Neural crest cell (in vitro differentiated cells): ENCODE results near the gene HES3. TPM values are rescaled to one million over a fixed set of nuclear protein-coding genes. Genes with fewer than 3 reads are reported as not detected.
"Not testable (repeated sequence)": the region's sequence is repeated elsewhere in the genome, so short reads cannot be mapped to it uniquely, and the experiment has no call there.

Experiments used
- DNase-seq: peaks from one replicate; pipeline ENCODE4 v3.0.0; 2021; ENCODE audit warnings: low read depth, mixed read lengths, low spot score
- H3K27ac Mint-ChIP-seq: one replicate; pipeline ENCODE4 v1.8.0; 2021; ENCODE audit warnings: mild to moderate bottlenecking, mixed read lengths; ENCODE audit not compliant: unreplicated experiment
- H3K27me3 Mint-ChIP-seq: 2 replicates; pipeline ENCODE4 v1.8.0; 2021; ENCODE audit warnings: low read depth, mild to moderate bottlenecking, mixed read lengths
- H3K36me3 Mint-ChIP-seq: 2 replicates; pipeline ENCODE4 v1.8.0; 2021; ENCODE audit warnings: low read depth, mild to moderate bottlenecking, mixed read lengths
- H3K4me1 Mint-ChIP-seq: 2 replicates; pipeline ENCODE4 v1.8.0; 2021; ENCODE audit warnings: mixed read lengths
- H3K4me3 Mint-ChIP-seq: one replicate; pipeline ENCODE4 v1.8.0; 2021; ENCODE audit warnings: mild to moderate bottlenecking, mixed read lengths
- H3K9me3 Mint-ChIP-seq: 2 replicates; pipeline ENCODE4 v1.8.0; 2021; ENCODE audit warnings: mixed read lengths
- total RNA-seq: library from RNA; stranded (reverse); gene quantifications from 2 replicates; pipeline ENCODE4 v1.2.1, GENCODE V29; 2021
- TF ChIP-seq, protein P1 (sequence below): fragments of 200-600 bp; sonication (generic); conservative IDR thresholded peaks from 2 replicates; pipeline ENCODE4 v1.5.0; 2021; ENCODE audit warnings: antibody characterized with exemption, mild to moderate bottlenecking

The HES3 gene
- total RNA-seq, 1 donor from 2014 or later, result 23.6 TPM

DNA sequence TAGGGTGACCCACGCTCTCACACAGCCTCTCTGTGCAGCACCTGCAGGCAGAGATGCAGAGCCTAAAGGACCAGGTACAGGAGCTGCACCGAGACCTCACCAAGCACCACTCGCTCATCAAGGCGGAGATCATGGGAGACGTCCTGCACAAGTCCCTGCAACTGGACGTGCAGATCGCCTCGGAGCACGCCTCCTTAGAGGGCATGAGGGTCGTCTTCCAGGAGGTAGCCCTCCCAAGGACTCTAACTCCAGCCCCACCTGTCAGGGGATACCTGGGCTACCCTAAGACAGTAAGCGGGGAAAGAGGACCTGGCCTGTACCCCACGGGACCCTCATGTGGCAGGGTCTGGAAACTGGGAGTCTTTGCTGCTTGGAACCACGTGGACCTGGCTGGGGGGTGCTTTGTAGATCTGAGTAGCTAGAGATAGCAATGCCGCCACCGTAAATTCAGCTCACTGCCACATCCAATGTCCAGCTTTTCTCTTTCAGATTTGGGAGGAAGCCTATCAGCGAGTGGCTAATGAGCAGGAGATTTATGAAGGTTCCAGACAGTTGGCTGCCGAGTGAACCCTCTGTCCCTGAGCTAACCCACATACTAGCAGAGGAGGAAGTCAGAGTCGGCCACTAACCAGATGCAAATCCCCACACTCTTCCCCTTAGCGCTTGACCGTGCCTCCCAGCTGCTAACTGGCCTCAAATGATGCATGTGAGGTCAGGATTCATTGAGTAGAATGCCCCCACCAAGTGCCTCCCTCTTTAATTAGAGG is 31.6 kb upstream of the HES3 start:
- H3K9me3 Mint-ChIP-seq, result peaks cover 3% of the 10 kb centered on the region

DNA sequence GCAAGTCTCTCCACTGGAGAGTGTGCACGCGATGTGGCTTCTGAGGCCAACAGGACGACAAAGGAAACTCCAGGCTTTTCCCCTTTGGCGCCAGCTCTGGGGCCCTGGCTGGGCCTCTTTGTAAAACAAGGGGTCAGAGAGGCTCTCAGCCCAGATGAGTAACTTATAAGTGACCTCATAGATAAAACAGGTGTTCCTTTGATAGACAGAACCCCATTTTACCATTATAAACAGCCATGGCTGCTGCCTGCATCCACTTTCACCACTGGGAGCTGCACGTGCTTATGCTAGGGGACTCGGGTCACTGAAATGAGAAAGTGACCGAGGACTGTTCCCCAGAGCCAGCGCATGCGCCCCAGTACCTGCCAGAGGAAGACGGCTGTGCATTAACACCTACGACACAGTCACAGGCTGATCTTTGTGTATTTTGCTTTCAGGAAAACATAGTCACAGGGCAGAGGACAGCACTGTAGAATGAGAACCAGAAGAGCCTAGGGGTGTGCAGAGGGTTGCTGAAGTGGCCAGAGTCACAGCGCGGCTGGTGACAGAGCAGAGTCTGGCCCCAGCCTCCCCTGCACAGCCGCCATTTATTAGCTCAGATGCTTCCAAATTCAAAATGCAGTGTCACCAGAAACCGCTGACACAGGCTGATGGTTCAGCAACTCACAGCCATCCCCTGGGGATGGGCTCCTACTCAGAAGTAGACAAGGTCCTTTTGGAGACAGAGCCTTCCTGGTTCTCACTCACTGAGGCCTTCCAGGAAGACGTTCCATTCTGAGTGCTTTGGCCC is 25.4 kb upstream of the HES3 start:
- no peaks in the 10 kb centered on the region for H3K4me1 Mint-ChIP-seq
- no peaks in the 10 kb centered on the region for H3K27me3 Mint-ChIP-seq
- no peak overlapping the region for H3K4me3 Mint-ChIP-seq
- TF ChIP-seq, protein P1, sequence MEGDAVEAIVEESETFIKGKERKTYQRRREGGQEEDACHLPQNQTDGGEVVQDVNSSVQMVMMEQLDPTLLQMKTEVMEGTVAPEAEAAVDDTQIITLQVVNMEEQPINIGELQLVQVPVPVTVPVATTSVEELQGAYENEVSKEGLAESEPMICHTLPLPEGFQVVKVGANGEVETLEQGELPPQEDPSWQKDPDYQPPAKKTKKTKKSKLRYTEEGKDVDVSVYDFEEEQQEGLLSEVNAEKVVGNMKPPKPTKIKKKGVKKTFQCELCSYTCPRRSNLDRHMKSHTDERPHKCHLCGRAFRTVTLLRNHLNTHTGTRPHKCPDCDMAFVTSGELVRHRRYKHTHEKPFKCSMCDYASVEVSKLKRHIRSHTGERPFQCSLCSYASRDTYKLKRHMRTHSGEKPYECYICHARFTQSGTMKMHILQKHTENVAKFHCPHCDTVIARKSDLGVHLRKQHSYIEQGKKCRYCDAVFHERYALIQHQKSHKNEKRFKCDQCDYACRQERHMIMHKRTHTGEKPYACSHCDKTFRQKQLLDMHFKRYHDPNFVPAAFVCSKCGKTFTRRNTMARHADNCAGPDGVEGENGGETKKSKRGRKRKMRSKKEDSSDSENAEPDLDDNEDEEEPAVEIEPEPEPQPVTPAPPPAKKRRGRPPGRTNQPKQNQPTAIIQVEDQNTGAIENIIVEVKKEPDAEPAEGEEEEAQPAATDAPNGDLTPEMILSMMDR, result no peak
- peaks cover 3% of the 10 kb centered on the region for H3K9me3 Mint-ChIP-seq
- H3K36me3 Mint-ChIP-seq, result peaks cover 7% of the 10 kb centered on the region
- no peak overlapping the region for H3K27ac Mint-ChIP-seq
- no peak for DNase-seq

More for the DNA sequence above, 31.6 kb upstream of the HES3 start:
- Mint-ChIP-seq H3K36me3 (no peaks in the 10 kb centered on the region), H3K27ac (no peak overlapping the region), H3K4me3 (no peak overlapping the region), H3K27me3 (peaks cover 17% of the 10 kb centered on the region), H3K4me1 (peaks cover 4% of the 10 kb centered on the region)
- TF ChIP-seq, protein P1, result no peak
- DNase-seq, result no peak

DNA sequence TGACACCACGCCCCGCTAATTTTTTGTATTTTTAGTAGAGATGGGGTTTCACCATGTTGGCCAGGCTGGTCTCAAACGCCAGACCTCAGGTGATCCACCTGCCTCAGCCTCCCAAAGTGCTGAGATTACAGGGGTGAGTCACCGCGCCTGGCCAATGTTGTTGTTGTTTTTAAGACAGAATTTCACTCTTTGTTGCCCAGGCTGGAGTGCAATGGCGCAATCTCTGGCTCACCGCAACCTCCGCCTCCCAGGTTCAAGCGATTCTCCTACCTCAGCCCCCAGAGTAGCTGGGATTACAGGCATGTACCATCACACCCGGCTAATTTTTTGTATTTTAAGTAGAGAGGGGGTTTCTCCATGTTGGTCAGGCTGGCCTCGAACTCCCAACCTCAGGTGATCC is 24.3 kb upstream of the HES3 start:
- DNase-seq, H3K9me3 Mint-ChIP-seq, H3K27me3 Mint-ChIP-seq, H3K4me3 Mint-ChIP-seq, H3K4me1 Mint-ChIP-seq, H3K27ac Mint-ChIP-seq: not testable (repeated sequence)
- peaks cover 14% of the 10 kb centered on the region for H3K36me3 Mint-ChIP-seq

DNA sequence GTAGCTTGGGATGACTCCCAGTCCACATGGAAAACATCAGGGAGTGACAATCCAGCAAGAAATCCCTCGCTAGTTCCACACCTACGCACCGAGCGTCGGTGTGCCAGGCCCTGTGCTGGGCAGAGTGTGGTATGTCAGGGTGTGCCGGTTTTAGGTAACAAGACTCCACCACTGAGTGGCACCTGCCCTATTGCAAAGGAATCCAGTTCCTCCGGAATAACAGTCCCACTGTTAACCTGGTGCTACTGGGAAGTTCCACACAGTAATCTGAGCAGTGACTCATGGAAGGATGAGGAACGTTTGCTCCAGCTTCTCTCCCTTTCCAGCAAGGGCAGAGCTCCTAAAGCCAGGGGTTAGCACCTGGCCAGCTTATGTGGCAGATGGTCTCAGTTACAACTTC is 23.7 kb upstream of the HES3 start:
- H3K9me3 Mint-ChIP-seq, result peaks cover 2% of the 10 kb centered on the region
- H3K4me1 Mint-ChIP-seq, result peaks cover 15% of the 10 kb centered on the region
- peaks cover 19% of the 10 kb centered on the region for H3K36me3 Mint-ChIP-seq
- no peaks in the 10 kb centered on the region for H3K27me3 Mint-ChIP-seq
- no peak overlapping the region for H3K4me3 Mint-ChIP-seq
- TF ChIP-seq, protein P1, result no peak
- H3K27ac Mint-ChIP-seq, result no peak overlapping the region
- no peak for DNase-seq

DNA sequence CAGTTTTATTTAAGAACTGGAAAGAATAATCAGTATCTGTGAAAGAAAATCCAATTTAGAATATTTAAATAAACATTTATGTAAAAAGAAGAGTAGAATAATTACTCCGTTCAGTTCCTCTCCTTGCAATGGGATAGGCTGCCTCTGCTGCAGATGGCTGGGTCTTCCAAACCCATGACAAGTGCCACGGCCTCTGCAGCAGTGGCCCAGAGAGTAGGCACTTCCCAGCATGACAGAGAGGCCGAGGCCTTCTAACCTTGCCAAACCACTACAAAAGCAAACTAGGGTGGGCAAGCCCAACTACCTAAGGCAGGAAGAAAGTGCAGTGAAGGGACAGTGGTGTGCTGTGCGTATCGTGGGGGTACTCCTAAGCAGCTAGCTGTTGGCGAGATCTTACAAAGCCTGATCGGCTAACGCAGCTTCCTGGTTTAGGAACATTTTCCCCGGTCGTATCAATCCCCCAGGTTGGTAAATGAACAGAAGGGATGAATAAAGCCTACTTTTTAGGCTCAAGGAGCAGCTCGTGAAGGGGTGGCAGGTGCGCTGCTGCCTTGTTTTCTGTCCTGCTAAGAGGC is 22.7 kb upstream of the HES3 start:
- DNase-seq, result no peak
- Mint-ChIP-seq H3K4me1 (peaks cover 19% of the 10 kb centered on the region), H3K27me3 (no peaks in the 10 kb centered on the region), H3K27ac (no peak overlapping the region), H3K36me3 (peaks cover 19% of the 10 kb centered on the region), H3K9me3 (no peaks in the 10 kb centered on the region), H3K4me3 (no peak overlapping the region)
- TF ChIP-seq, protein P1, result no peak
